Bronchial epithelial cell (primary cell): ENCODE data around the gene CCKAR. TPM values are rescaled to one million over a fixed set of nuclear protein-coding genes. Genes with fewer than 3 reads are reported as not detected.

ENCODE experiments used
- DNase-seq: peaks from one replicate; pipeline ENCODE4 v3.0.0-alpha.2; 2010; ENCODE audit warnings: low read depth
- FAIRE-seq: peaks from 2 replicates; lab custom pipeline; 2011; peaks lifted over from hg19 to GRCh38; lab: Jason Lieb, UNC
- H3K27me3 ChIP-seq: 2 replicates; pipeline ENCODE4 v1.5.1; 2011; ENCODE audit warnings: low read length; ENCODE audit not compliant: control insufficient read depth, insufficient read depth
- H3K36me3 ChIP-seq: 2 replicates; pipeline ENCODE4 v1.5.1; 2011; ENCODE audit warnings: low read length; ENCODE audit not compliant: control insufficient read depth, insufficient read depth
- H3K4me3 ChIP-seq: 2 replicates; pipeline ENCODE4 v1.5.1; 2011; ENCODE audit warnings: mild to moderate bottlenecking, low read depth, low read length, control low read depth
- total RNA-seq: library from RNA; depleted of rRNA; stranded (reverse); fragments of >200 nt; gene quantifications from 2 replicates; pipeline ENCODE4 v1.2.1, GENCODE V29; 2014
- TF ChIP-seq, protein P1 (sequence below): IDR thresholded peaks from 2 replicates; pipeline ENCODE4 v1.5.1; 2011; ENCODE audit warnings: mild to moderate bottlenecking, moderate library complexity, low read length, control low read depth, inconsistent platforms; ENCODE audit not compliant: insufficient read depth, severe bottlenecking

The CCKAR gene
- total RNA-seq, 1 donor from 2014 or later, result not detected

DNA sequence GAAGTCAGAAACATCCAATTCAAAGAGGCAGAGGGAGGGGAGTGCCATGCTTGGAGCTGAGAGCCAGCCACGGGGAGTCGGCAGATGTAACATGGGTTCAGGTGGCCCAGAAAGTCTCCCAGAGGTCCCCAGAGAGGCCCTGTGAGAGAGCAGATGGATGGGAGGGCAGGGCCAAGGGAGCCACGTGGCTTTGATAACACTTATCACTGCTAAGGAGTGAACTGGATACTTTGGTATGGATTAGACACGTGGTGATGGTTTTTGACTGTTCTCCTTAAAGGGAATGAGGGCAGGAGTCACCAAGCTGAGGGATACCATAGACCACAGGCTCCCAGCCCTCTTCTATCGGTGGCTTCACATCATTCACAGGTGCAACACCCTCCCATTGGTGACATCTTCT, 13.7 kb downstream of the CCKAR start:
- FAIRE-seq (peak; percentile 70), DNase-seq (no peak)
- TF ChIP-seq, protein P1, sequence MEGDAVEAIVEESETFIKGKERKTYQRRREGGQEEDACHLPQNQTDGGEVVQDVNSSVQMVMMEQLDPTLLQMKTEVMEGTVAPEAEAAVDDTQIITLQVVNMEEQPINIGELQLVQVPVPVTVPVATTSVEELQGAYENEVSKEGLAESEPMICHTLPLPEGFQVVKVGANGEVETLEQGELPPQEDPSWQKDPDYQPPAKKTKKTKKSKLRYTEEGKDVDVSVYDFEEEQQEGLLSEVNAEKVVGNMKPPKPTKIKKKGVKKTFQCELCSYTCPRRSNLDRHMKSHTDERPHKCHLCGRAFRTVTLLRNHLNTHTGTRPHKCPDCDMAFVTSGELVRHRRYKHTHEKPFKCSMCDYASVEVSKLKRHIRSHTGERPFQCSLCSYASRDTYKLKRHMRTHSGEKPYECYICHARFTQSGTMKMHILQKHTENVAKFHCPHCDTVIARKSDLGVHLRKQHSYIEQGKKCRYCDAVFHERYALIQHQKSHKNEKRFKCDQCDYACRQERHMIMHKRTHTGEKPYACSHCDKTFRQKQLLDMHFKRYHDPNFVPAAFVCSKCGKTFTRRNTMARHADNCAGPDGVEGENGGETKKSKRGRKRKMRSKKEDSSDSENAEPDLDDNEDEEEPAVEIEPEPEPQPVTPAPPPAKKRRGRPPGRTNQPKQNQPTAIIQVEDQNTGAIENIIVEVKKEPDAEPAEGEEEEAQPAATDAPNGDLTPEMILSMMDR, result no peak
- Histone ChIP-seq H3K27me3 (no peaks in the 10 kb centered on the region), H3K4me3 (no peak overlapping the region), H3K36me3 (no peaks in the 10 kb centered on the region)

DNA sequence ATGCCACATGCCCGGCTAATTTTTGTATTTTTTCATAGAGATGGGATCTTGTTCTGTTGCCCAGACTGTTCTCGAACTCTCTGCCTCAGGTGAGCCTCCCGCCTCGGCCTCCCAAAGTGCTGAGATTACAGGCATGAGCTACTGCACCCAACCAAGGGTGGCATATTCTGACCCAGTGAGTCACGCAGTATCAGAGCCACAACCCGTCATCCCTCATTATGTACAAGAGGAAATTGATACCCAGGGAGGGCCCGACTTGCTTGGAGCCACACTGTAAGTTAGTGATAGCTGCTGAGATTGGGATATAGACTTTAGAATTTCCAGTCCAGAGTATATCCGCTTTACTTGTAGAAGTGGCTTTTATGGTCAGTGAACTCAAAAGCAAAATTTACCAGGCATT, 14.6 kb downstream of the CCKAR start:
- FAIRE-seq, result no peak
- DNase-seq, result no peak

DNA sequence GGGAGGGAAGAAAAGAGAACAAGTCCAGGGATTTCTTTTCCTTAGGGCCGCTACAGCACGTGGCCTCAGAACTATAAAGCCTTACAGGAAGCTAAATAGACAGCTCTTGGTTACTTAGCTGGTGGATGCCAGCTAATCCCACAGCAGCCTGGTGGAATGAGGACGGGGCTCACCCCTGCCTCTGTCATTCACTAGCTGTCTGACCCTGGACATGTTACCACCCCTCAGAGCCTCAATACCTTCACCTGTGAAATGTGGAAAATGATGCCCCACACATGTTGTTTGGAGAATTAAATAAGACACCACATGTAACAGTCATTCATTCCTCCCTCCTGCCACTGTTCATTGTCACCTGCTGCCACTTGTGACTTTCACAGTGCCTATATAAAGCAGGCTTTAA, 15.7 kb downstream of the CCKAR start:
- no peak for FAIRE-seq
- DNase-seq, result no peak
- TF ChIP-seq, protein P1, result no peak
- Histone ChIP-seq H3K27me3 (no peaks in the 10 kb centered on the region), H3K36me3 (no peaks in the 10 kb centered on the region), H3K4me3 (no peak overlapping the region)

More for the DNA sequence above, 14.6 kb downstream of the CCKAR start:
- no peaks in the 10 kb centered on the region for H3K36me3 ChIP-seq
- TF ChIP-seq, protein P1, result no peak
- no peaks in the 10 kb centered on the region for H3K27me3 ChIP-seq
- H3K4me3 ChIP-seq, result no peak overlapping the region

DNA sequence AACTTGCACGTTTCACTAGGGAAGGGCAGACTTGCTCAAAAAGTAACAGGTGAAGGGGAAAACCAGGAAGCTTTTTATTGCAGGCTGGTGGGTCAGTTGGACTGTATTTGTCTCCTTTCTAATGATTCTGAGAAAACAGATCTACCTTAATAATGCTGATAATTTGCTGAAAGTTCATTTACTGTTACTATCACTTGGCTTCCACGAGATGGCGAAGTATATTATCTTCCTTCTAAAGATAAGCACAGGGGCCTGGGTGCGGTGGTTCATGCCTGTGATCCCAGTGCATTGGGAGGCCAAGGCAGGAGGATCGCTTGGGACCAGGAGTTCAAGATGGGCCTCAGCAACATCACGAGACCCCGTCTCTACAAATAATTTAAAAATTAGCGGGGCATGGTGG, 16.4 kb downstream of the CCKAR start:
- DNase-seq (no peak), FAIRE-seq (no peak)
- no peak overlapping the region for H3K4me3 ChIP-seq
- no peaks in the 10 kb centered on the region for H3K36me3 ChIP-seq
- H3K27me3 ChIP-seq, result no peaks in the 10 kb centered on the region
- TF ChIP-seq, protein P1, result no peak

DNA sequence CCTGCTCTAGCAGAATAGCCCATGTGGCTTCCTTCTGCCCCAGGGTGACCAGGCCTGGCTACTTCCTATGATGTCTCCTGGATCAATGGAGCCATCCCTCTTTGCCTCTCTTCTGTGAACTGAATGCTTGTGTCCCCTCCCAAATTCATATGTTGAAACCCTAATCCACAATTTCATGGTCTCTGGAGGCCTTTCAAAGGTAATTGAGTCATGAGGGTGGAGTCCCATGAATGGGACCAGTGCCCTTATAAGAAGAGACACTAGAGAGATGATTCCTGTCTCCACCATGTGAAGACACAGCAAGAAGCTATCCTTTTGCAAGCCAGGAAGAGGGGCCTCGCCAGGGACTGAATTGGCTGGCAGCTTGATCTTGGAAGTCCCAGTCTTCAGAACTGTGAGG, 18.4 kb downstream of the CCKAR start:
- no peaks in the 10 kb centered on the region for H3K36me3 ChIP-seq
- H3K4me3 ChIP-seq, result no peak overlapping the region
- TF ChIP-seq, protein P1, result no peak
- H3K27me3 ChIP-seq, result no peaks in the 10 kb centered on the region
- FAIRE-seq, result no peak
- DNase-seq, result no peak

DNA sequence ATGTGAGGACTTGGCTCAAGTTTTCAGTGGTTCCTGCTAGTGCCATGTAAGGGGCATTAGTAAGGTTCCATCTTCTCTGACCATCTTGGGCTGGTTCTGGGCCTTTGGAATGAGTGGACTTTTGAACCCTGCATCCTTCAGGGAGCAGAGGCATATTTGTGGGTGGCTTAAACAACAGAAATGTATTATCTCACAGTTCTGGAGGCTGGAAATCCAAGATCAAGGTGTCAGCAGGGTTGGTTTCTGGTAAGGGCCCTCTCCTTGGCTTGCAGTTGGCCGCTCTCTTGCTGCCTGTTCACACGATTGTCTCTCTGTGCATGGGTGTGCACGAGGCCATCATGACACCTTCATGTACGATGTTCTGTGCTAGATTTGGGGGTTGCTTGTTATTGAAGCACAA, 21.3 kb downstream of the CCKAR start:
- no peak overlapping the region for H3K4me3 ChIP-seq
- FAIRE-seq (no peak), DNase-seq (no peak)

More for the DNA sequence above, 21.3 kb downstream of the CCKAR start:
- Histone ChIP-seq H3K36me3 (no peaks in the 10 kb centered on the region), H3K27me3 (no peaks in the 10 kb centered on the region)
- TF ChIP-seq, protein P1, result no peak
